Measurements from ENCODE around the gene TM7SF2.

GRCh38 chr11:65119670-65119995, 8.0 kb downstream of the TM7SF2 start:
- TF ChIP-seq POLR2A (IDR thresholded peaks at IDR 0.05) (no peak), CTCF (IDR thresholded peaks at IDR 0.05) (no peak), POLR2AphosphoS5 (IDR thresholded peaks at IDR 0.05) (no peak)

Measured in upper lobe of left lung (tissue), 4 donors.